ENCODE results near the gene NRXN3. TPM values are rescaled to one million over a fixed set of nuclear protein-coding genes. Genes with fewer than 3 reads are reported as not detected.

The NRXN3 gene
- total RNA-seq, 1 experiment from 2014 or later = not detected

DNA sequence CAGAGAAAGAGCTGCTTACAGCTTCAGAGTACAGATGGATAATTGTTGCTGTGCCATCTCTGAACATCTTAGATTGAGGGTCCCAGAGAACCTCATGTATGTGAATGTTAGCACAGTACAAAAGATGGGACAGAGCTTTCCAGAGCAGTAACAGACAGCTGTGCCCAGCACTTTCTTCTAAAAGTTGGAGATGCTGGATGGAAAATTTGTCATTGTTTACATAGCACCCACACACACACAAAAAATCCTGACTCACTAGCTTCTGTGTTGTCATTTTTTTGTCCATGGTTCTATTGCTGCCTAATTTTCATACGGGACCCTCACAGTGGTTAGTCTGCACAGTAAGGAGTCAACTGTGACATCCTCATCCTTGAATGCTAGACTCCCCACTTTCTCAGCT, 1666.4 kb downstream of the NRXN3 start:
- TF ChIP-seq POLR2AphosphoS5 (IDR thresholded peaks at IDR 0.05; ENCODE audit: low read depth, low read length) = no peak
- TF ChIP-seq RAD21 (IDR thresholded peaks at IDR 0.05; ENCODE audit: low read depth) = no peak
- TF ChIP-seq TCF7L2 (IDR thresholded peaks at IDR 0.05; ENCODE audit: borderline replicate concordance, extremely low read depth, insufficient read depth, insufficient read length) = no peak
- TF ChIP-seq EGR1 (IDR thresholded peaks at IDR 0.05; ENCODE audit: low read depth) = no peak
- TF ChIP-seq, protein P1, sequence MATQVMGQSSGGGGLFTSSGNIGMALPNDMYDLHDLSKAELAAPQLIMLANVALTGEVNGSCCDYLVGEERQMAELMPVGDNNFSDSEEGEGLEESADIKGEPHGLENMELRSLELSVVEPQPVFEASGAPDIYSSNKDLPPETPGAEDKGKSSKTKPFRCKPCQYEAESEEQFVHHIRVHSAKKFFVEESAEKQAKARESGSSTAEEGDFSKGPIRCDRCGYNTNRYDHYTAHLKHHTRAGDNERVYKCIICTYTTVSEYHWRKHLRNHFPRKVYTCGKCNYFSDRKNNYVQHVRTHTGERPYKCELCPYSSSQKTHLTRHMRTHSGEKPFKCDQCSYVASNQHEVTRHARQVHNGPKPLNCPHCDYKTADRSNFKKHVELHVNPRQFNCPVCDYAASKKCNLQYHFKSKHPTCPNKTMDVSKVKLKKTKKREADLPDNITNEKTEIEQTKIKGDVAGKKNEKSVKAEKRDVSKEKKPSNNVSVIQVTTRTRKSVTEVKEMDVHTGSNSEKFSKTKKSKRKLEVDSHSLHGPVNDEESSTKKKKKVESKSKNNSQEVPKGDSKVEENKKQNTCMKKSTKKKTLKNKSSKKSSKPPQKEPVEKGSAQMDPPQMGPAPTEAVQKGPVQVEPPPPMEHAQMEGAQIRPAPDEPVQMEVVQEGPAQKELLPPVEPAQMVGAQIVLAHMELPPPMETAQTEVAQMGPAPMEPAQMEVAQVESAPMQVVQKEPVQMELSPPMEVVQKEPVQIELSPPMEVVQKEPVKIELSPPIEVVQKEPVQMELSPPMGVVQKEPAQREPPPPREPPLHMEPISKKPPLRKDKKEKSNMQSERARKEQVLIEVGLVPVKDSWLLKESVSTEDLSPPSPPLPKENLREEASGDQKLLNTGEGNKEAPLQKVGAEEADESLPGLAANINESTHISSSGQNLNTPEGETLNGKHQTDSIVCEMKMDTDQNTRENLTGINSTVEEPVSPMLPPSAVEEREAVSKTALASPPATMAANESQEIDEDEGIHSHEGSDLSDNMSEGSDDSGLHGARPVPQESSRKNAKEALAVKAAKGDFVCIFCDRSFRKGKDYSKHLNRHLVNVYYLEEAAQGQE (IDR thresholded peaks at IDR 0.05; ENCODE audit: low read depth) = no peak
- TF ChIP-seq, protein P2, sequence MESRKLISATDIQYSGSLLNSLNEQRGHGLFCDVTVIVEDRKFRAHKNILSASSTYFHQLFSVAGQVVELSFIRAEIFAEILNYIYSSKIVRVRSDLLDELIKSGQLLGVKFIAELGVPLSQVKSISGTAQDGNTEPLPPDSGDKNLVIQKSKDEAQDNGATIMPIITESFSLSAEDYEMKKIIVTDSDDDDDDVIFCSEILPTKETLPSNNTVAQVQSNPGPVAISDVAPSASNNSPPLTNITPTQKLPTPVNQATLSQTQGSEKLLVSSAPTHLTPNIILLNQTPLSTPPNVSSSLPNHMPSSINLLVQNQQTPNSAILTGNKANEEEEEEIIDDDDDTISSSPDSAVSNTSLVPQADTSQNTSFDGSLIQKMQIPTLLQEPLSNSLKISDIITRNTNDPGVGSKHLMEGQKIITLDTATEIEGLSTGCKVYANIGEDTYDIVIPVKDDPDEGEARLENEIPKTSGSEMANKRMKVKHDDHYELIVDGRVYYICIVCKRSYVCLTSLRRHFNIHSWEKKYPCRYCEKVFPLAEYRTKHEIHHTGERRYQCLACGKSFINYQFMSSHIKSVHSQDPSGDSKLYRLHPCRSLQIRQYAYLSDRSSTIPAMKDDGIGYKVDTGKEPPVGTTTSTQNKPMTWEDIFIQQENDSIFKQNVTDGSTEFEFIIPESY (IDR thresholded peaks at IDR 0.05; ENCODE audit: extremely low read depth, insufficient replicate concordance, low read length) = no peak
- ChIA-PET POLR2A (no interaction called here), CTCF (no interaction called here), RAD21 (ENCODE audit: low non-redundant PET in 1 of 2, low total read pairs in 2 of 2, uncharacterized antibody in 2 of 2, unreplicated experiment in 2 of 2) (no interaction called here)
- no peak overlapping the region for H3K9ac ChIP-seq (ENCODE audit: low read length)
- no peaks in the 10 kb centered on the region for H3K9me2 ChIP-seq (ENCODE audit: insufficient read depth)
- no TSS peak for BruUV-seq (replicated peaks)
- peaks cover 0 to 9% of the 10 kb centered on the region in 2 experiments; a peak in 2 of 4 replicates for H3K9me3 ChIP-seq (ENCODE audit: control insufficient read depth in 1 of 2, insufficient read depth in 1 of 2, low read depth in 1 of 2, low read length in 2 of 2)
- ATAC-seq (no peak), DNase-seq (ENCODE audit: low read depth, low spot score) (no peak)
- H3K36me3 ChIP-seq (ENCODE audit: control insufficient read depth in 1 of 2, insufficient read depth in 2 of 2, low read length in 2 of 2) = no peaks in the 10 kb centered on the region
- H3K27me3 ChIP-seq (ENCODE audit: insufficient read depth, low read length) = no peaks in the 10 kb centered on the region
- no peak overlapping the region for H3K27ac ChIP-seq (ENCODE audit: low read depth, low read length)
- no peak overlapping the region for H3K4me3 ChIP-seq (replicated peaks in 1 of 2; ENCODE audit: low read depth in 1 of 2, low read length in 2 of 2)
- intact Hi-C loops (cut with micrococcal nuclease) = no loop called here
- no peak overlapping the region for H3K4me2 ChIP-seq (ENCODE audit: low read length)
- H4K20me1 ChIP-seq (ENCODE audit: insufficient read depth) = no peaks in the 10 kb centered on the region
- no peak overlapping the region for H2AFZ ChIP-seq (ENCODE audit: low read depth, low read length, poor library complexity, severe bottlenecking)
- no peaks in the 10 kb centered on the region for H3K4me1 ChIP-seq (ENCODE audit: control insufficient read depth in 1 of 2, insufficient read depth in 2 of 2, low read length in 2 of 2)
- no peaks in the 10 kb centered on the region for H3K79me2 ChIP-seq (ENCODE audit: insufficient read depth, low read length)

All from HCT116 (cell line).